HG03432 (cell line): ENCODE data around the gene CPN2.

ENCODE experiments used
- ATAC-seq: cut with Tn5 transposase; IDR thresholded peaks from one replicate; pipeline ENCODE4 v1.9.1; 2021; ENCODE audit warnings: mild to moderate bottlenecking, moderate library complexity; ENCODE audit not compliant: unreplicated experiment

The CPN2 gene

DNA sequence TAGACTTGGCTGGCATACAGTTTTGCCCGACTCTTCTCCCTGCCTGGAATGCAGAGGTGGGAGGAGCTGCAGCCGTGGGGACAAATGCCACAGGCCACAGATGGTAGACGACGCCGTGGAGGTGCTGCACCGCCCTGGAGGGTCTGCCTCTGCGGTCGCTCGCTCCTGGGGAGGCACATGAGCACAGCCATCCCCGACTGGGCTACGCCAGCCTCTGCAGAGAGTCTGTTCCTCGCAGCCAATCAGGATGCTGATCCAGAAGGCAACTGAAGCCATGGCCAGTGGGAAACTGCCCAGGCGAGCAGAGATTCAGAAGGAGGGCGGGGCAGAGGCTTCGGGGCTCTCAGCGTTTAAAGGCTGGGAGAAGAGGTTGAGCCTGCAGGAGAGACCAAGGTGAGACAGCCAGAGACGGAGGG, 30.3 kb upstream of the CPN2 start:
- no peak for ATAC-seq

DNA sequence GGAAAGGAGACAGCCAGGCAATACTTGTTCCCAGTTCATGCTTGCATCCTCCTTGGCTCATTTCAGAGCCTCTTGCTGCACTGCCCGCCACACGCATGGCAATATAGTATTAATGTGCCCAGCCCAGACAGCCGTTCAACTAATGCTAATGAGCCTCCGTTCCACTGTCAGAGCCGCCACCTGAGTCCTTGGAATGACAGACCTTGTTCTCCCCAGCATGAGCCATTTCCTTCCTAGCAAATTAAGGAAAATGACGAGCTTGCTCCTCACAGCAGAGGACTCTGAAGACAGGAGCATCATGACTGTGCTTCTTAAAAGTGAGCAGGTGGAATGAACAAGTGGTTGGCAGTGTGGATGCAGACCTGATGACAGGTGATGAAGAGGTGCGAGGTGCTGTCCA, 29.2 kb upstream of the CPN2 start:
- no peak for ATAC-seq

DNA sequence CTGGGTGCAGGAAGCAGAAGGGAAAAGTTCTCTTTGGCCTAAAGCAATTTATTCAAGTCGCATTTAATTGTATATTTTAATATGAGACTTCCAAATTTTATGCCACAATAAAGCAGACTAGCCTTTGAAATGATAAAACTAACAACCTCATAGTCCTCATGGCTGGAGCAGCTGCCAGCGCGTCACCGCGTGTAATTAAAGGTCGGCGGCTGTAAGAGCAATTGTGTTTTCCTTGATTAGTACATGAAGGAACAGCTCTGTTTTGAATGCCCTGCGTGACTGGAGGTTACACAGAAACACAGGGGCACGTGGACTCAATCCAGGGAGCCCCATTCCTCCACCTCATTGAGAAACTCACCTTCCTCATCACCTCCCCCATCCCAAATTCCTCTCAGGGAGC, 28.5 kb upstream of the CPN2 start:
- no peak for ATAC-seq

DNA sequence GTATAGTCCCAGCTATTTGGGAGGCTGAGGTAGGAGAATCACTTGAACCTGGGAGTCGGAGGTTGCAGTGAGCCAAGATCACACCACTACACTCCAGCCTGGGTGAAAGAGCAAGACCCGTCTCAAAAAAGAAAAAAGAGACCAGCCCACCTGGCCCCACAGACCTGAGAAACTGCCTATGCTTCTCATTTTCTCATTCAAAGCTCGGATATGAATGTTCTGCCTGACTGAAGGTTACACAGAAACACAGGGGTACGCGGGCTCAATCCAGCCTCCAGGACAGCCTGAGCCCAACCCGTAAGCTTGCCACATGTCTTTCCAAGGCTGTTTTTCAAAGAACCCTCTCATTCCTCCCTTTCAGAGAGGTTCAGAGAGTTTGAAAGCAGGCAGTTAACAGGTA, 28.1 kb upstream of the CPN2 start:
- ATAC-seq = no peak

DNA sequence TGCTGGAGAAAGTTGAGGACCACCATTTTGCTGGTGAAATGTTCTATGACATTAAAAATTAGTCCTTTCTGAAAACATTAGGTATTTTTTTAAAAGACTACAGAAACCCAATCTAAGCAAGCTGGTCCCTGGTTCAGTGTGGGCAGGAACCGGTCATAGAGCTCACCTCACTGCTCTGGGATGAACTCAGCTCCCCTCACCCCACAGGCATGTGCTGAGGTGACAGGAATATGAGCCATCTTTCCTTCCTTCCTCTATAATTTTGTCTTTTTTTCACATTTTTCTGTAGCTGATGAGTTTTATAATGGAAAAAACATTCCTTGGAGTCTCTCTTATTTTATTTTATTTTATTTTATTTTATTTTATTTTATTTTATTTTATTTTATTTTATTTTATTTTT, 26.6 kb upstream of the CPN2 start:
- ATAC-seq = no peak

DNA sequence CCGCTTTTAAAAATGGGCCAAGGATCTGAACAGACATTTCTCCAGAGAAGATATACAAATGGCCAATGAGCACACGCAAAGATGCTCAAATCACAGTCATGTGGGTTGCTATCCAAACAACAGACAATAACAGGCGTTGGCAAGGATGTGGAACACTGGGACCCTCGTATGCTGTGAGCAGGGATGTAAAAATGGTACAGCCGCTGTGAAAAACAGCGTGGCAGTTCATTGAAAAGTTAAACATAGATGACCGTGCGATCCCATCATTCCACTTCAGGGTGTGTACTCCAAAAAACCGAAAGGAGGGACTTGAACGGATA, 25.1 kb upstream of the CPN2 start:
- no peak for ATAC-seq

DNA sequence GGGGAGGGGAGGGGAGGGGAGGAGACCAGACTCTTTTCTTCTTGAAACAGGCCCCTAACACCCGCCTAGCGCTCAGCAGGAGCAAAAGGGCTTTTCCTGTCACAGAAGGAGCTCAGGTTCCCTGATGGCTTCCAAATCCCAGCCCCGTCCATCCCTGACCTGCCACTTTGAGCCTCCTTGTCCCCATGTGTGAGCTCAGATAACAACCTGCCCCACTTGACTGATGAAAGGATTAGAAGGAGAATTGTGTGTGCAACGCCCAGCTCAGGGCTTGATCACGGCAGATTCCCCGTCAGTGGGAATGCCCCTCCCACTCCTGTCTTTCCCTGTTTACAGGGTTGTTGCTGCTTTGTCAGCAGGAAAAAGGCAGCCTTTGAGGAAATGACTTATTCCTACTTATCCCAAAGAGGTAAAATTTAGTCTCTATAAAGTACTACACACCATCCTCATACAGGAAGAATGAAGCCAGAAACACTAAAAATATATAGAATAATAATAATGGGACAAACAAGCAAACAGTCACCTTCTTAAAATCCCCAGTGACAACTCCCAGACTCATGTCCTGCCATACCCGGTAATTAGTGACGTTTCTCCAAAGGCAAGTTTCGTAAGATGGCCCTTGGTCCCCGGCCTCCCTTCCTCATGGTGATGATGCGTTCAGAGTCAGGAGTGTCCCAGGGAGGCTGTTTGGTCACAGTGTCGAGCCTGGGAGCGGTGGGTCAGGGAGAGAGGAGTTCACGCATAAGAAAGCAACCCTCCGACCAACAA, 24.5 kb upstream of the CPN2 start:
- ATAC-seq = no peak

DNA sequence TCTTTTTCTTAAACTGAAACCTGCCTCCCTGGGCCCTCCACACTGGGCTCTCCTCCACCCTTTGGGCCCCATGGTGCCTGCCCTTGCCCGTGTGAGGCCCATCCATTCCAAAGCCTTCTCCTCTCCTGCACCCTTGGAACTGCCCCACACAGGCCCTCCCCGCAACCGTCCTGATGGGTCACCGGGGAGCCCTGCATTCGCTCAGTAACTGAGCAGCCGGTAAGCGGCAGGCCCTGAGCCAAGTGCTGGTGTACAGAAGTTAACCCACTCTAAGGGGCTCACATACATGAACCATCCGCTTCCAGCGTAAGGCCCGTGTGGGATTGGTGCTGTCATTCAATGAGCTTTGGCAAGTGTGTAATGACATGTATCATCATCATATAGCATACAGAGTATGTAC, 23.8 kb upstream of the CPN2 start:
- ATAC-seq = no peak

DNA sequence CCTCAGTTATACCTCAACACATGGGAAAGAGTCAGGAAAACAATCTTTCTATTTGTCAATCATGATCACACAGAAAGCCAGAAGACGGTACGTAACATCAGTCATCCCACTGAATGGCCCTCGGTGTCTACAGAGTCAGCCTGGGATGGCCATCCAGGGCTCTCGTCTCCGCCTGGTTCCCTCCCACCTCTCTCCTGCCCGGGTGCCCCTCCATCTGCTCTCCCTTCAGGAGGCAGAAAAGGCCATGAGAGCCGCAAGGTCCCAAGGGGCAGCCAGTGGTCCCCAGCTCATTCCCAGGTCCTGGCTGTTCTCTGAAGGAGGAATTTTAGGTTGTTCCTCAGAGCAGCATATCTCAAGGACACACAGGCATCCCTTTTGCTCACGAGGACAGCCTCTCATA, 22.8 kb upstream of the CPN2 start:
- no peak for ATAC-seq

DNA sequence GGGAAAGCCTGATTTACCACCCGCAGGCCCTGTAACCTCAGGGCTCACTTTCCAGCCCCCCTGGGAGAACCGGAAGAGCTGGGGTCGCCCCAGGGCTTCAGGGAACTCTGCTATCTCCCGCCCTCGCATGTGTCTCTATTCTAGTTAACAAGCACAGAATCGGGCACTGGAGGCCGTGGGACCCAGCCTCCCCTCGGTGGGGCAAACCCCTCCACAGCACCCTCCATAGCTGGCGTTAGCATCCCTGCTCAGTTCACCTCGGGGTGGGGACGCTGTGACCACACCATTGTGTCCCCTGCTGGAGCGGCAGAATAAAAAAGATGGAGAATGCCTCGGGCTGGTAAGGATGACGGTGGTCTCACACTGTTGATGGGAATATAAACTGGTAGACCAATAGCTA, 21.9 kb upstream of the CPN2 start:
- no peak for ATAC-seq

DNA sequence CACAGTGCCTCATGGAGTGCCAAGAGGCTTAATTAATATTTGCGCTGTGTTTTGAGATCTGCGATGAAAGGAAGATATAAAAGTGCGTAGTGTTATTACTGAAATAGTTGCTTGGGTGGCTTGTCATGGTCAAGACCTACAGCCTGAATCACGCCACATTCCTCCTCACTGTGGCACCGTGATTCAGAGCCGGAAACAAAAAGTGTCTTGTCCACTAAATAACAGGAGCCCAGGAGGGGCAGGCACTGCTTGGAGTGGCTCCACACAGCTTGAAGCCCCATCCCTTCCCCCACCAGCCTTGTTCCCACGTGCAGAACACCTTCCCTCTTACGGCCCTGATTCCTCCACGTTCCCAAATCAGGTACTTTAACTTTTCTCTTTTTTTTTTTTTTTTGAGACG, 19.6 kb upstream of the CPN2 start:
- no peak for ATAC-seq

DNA sequence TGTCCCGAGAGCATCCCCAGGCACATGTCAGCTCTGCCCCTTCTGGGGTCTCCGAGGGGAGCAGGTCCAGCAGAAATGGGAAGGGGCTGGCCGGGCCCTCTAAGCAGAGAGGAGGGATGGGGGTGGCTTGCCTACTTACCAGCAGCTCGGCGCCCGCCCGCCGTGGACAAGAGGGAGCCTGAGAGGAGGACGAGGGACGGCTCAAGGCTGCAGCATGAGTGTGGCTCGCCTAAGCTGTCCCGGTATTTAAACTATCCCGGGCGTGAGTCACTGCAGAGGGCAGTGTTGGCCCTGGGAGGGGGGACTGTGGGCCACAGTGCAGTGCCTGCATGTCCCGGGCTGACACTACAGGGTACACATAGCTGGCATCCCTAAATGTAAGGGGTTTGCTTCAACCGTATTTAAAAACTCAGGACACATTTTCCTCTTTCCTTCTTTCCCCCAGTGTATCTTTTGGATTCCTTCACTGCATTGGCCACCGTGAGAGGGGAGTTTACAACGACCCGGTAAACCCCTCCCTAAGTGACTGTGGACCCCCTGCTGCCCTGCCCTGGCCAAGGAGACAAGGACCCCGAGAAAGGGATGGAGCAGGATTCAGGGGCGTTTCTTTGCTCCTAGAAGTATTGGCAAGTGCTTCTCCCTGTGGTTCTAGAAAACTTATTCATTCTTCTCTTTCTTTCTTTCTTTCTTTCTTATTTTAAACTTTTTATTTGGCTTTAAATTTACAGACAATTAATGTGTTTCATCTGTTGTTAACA, 18.6 kb upstream of the CPN2 start, which contains the start of gene LRRC15:
TSS of gene LRRC15 (minus strand) at position 222 of the 758 bp plus-strand sequence. CDS start 8,700 bp downstream, outside the sequence.
- no peak for ATAC-seq

DNA sequence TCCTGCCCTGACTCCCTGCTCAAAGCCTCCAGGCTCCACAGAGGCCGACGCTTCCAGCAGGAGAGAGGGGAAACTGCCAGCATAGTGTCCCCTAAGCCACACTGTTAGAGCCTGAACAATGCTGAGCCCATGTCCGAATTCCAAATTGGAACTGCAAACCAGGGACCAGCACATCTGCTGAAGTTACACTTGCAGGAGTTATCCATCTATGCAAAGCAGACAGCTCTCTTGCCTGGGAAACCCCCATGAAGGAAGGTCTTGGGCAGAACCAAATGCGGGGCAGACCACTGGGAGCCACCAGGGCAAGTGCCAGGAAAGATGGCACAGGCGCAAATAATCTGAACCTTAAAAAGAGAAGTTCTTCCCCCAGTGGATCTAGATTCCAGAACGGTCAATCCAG, 17.8 kb upstream of the CPN2 start:
- no peak for ATAC-seq

DNA sequence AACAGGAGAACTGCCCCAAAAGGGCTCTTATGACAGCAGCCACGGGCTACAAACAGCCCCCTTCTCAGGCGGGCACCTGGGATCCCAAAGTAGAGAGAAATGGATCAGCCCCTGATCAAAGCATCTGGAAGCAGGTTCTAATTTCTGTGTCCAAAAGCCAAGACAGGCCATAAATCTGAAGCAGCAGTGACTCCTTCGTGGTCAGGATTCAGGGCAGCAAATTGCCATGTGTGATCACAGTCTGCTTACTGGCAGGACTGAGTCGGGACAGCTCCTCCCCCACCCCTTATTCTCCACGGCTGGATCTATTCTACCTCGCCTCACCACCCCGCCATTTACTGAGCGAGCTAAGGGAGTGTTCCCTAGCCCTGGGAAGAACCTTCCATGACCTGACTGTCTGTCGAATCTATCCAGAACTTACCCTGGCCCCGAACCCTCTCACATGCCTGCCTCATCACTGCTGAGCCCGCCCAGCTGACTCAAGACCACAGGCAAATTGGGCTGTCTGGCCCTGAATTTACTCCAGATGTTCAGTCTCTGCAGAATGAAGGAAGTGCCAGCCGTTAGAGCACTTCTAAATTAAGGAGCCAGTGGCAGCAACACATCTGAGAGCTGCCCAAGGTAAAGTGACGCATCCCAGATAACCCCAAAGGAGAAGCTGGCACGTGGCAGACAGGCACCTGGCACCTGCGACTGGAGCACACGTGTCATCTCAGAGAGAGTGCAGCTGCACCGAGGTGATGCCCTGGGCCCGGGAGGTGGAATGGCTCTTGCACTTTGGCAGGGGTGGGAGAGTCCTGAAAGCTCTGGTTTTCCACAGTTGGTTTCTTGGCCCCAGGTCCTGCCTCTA, 17.1 kb upstream of the CPN2 start:
- no peak for ATAC-seq

DNA sequence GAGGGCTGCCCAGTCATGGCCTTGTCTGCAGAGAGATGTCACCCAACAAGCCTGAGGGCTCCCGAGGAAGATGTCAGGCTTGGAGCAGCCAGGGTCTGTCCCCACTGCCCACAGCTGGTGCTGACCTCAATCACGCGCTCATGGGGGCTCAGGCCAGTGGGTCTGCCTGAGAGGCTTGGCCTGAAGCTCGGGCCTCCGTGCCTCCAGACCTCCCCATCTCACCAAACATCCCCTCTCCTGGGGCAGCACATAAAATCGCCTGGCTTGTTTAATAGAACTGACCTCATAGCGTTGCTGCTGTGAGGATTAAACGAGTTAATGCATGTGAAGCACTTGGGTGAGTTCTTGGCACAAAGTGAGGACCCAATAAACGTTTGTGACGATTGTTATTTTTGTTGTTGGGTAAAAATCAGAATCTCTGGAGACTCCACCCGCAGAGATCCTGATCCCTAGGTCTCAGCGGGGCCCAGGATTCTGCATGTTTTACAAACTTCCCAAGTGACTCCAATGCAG, 14.9 kb upstream of the CPN2 start:
- no peak for ATAC-seq

DNA sequence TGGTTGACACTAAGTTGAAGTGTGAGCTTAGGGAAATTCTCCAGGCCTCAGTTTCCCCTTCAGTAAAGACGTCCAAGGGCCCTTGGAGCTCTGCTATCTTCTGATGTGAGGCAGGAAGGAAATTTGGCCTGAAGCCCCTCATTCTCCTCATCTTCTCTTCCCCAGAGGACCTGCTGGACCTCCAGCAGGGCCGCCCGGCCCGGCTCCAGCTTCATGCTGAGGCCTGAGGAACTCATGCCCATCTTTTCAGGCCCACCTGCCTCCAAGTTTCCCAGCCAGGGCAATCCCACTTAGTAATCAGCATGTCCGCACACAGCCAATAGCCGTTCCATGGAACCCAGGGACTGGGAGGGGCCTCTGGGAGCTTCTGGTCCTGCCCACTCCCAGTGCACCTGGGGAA, 14.4 kb upstream of the CPN2 start:
- ATAC-seq = no peak

DNA sequence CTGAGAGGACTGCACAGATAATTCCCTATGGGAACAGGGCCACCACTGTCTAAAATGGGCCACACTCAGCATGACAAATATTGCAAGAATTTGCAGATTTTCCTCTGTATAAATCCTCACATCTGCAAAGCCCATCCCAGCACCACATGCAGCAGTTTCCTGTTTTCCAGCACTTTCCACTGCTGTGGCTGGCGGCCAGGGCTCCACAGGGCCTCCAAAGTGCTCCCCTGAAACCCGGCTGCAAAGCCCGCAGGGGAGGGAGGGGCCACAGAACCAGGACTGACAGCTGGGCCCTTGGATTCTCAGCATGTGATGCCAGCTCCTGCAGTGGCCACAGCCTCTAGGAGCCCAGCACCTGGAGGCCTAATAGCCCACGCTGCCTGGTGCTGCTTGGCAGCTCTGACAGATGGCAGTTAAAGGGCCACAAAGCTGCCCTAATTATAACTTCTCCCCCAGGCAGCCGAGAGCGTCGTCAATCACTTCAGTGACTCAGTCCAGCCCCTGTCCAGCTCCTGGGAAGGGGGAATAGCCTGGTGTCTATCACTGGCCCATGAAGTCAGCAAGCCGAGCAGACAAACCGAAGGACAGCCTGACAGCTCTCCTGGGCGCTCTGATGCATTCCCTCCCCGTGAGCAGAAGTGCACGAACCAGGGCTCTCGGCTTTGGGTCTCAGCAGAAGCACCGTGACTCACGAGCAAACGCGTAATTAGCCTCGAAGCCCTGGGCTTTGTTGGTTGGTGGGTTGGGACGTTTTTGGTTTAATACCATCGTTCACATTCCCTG, 13.7 kb upstream of the CPN2 start:
- no peak for ATAC-seq

DNA sequence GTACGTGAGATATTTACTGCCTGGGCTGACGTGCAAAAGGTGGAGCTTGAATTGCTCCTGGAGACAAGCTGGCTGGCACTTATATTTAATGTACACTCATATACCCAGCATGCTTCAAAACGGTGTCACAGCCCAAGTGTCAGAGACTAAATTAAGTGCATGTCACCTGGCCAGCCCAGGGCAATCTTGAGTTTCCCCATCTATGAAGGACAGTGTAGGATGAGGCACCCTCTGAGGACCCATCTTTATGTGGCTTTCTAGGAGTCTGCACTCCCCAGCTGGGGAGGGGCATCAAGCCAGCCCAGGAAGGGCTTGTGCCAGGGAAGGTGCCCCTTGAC, 13.2 kb upstream of the CPN2 start:
- ATAC-seq = no peak

DNA sequence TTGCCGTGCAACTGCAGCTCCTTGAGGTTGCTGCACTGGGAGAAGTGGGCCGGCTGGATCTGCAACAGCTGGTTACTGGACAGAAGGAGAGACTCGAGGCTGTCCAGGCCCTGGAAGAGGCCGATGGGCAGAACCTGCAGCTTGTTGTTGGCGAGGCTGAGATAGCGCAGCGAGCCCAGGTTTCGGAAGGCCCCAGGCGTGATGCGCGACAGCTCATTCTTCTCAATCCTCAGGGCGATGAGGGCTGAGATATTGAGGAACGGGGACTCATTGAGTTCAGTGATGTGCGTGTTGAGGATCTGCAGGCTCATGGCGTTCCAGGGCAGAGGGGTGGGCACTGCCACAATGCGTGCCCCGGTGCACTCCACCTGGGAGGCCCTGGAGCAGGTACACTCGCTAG, 9.4 kb upstream of the CPN2 start:
- no peak for ATAC-seq

DNA sequence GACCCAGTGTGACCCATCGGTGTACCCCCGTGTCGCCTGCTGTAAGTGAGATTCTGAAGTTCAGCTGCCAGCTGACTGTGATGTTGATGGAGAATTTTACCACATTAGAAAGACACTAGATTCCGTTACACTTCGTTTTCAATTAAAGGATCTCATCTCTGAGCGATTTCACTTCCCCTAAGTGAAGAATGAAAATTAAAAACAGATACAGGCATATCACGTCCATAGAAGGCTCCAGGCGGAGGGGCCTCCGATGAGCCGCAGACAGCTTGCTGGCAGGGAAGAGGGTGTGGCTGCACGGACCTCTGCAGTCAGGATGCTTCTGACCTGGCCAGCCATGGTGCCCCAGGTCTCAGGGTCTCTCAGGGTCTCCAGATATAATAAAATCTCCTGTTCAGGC, 6.6 kb upstream of the CPN2 start:
- no peak for ATAC-seq

DNA sequence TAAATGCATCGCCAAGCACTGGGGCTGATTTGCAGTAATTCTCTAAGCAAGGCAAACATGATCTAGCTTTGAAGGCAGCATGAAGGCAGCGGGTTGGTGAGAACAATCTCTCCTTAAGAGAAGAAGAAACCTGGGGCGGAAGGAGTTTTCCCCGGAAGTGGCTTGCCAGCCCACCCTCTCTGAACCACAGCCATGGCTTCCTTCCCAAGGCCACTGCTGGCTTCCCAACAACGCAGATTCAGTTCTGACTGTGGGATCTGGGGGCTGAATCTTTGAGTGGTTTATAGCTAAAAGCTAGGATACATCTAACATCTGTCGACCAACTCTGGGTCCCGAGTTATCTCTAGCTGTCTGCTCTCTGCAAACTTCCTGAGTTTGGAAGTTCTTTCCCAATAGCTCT, 4.3 kb upstream of the CPN2 start:
- no peak for ATAC-seq
